Amniotic epithelial cell (primary cell): ENCODE measurements around the gene RAB35.

ENCODE experiments used
- DNase-seq: peaks from one replicate; pipeline ENCODE4 v3.0.0-alpha.2; 2010; ENCODE audit warnings: low read depth

RAB35 gene

GRCh38 chr12:120103371-120103770 is 13.2 kb downstream of the RAB35 start:
- no peak for DNase-seq

GRCh38 chr12:120103044-120103338 is 13.6 kb downstream of the RAB35 start:
- DNase-seq: no peak

GRCh38 chr12:120102189-120103043 is 14.1 kb downstream of the RAB35 start:
- no peak for DNase-seq

- no peak for DNase-seq
These were observed 14.9 kb downstream of the RAB35 start for GRCh38 chr12:120101617-120102016.

- DNase-seq: no peak
These were observed 15.4 kb downstream of the RAB35 start for GRCh38 chr12:120101182-120101581.

- DNase-seq: peak; percentile 27
These were observed 15.9 kb downstream of the RAB35 start for GRCh38 chr12:120100630-120101029.

- DNase-seq: no peak
These were observed 16.8 kb downstream of the RAB35 start for GRCh38 chr12:120099738-120100137.

- no peak for DNase-seq
These were observed 17.6 kb downstream of the RAB35 start for GRCh38 chr12:120098756-120099470.

- no peak for DNase-seq
These were observed 19.8 kb downstream of the RAB35 start for GRCh38 chr12:120096671-120097202.

GRCh38 chr12:120095736-120096135 is 20.8 kb downstream of the RAB35 start:
- DNase-seq: no peak

GRCh38 chr12:120095331-120095730 is 21.2 kb downstream of the RAB35 start:
- DNase-seq: no peak

GRCh38 chr12:120094485-120094884 is 22.1 kb downstream of the RAB35 start:
- no peak for DNase-seq

GRCh38 chr12:120093592-120094355 is 22.8 kb downstream of the RAB35 start:
- DNase-seq: peak; percentile 18

GRCh38 chr12:120093336-120093591 is 23.3 kb downstream of the RAB35 start:
- DNase-seq: no peak

GRCh38 chr12:120092551-120093335 is 23.8 kb downstream of the RAB35 start:
- DNase-seq: no peak

GRCh38 chr12:120091371-120092090 is 25.0 kb downstream of the RAB35 start:
- no peak for DNase-seq

GRCh38 chr12:120090626-120091295 is 25.8 kb downstream of the RAB35 start:
- DNase-seq: no peak

- DNase-seq: no peak
These were observed 26.3 kb downstream of the RAB35 start for GRCh38 chr12:120090206-120090605.

GRCh38 chr12:120089796-120090195 is 26.8 kb downstream of the RAB35 start:
- DNase-seq: no peak

- no peak for DNase-seq
These were observed 27.4 kb downstream of the RAB35 start for GRCh38 chr12:120089105-120089504.
